ENCODE data around the gene NUP37.
"Not testable (repeated sequence)": the region's sequence is repeated elsewhere in the genome, so short reads cannot be mapped to it uniquely, and the experiment has no call there.

NUP37 gene, protein sequence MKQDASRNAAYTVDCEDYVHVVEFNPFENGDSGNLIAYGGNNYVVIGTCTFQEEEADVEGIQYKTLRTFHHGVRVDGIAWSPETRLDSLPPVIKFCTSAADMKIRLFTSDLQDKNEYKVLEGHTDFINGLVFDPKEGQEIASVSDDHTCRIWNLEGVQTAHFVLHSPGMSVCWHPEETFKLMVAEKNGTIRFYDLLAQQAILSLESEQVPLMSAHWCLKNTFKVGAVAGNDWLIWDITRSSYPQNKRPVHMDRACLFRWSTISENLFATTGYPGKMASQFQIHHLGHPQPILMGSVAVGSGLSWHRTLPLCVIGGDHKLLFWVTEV

DNA sequence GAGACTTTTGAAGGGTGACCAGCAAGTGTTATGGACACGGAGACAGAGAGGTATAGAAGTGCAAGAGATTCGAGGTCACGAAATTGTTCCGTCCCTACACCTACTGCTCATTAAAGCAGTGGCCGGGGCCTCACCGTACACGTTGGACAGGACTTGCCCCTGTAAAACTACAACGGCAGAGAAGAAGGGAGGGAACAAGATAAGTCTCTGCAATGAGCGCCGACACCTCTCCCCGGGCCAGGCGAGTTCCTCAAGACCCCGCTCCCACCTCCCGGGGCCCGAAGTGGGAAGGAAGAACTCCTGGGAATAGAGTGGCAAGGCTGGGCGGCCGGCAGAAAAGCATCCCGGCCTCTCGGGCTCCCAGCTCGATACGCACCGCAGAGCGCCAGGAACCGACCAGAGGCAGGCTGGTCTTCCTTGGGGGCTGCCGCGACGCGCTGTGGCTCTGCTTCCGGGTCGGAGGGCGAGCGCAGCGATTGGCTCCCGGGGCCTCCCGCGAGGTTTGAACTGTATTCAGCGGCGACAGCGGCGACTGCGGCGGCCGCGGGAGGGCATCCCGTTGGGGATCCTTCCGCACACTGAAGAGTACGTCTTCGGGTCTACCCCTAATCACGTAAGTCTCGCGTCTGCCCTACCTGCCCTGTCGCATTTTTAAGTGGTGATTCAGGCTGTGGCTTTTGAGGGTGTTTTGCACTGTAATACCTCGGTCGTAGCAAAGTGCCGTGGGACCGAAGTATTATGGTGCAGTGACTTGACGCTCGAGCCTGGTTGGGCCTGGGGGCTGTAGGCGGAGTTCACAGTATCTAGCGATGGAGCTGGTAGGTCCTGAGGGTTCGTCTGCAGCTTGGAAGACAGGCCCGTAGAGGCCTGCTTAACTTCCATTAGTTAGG lies at the start of gene NUP37, which contains the start of gene PARPBP:
Gene NUP37, minus strand, starts transcription at position 441 of the 890 bp plus-strand sequence. CDS start 1,596 bp downstream, outside the sequence.
Gene PARPBP, plus strand, starts transcription at position 510 of the 890 bp plus-strand sequence. CDS start 3,706 bp downstream, outside the sequence.
- peak; percentile 78 for DNase-seq

DNA sequence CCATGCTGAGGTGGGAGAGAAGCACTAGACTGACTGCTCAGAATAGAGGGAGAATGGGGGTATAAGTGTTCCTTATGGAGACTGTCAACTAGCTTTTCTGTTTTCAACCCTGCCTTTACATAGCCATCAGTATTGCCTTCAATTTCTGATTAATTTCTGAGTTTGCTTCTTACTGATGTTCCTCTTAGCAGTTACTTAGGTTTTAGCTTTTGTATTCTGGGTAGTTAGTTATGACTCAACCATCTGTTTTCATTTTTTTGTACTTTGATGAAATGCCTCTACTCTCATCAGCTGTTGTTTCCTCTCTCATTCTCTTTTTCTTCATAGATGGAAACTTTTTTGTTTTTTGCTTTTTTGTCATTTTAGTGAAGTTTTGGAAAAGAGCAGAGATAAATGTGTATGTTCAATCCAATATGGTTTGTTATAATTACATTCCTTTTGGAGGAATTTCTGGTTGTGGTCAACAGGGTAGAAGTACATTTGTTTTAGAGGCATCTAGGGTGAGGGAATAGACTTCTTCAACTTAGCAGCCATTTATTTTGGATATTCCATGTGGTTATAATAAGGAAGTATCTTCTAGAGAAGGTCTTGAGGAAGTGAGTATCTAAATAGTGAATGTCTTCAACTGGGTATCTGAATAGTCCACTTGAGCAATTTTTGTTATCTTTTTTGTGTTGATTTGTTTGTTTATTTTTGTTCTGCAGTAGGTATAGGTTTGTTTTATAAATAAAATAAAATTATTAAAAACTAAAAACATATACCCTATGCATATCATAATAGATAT lies 48.1 kb upstream of the NUP37 start:
- DNase-seq, result no peak

DNA sequence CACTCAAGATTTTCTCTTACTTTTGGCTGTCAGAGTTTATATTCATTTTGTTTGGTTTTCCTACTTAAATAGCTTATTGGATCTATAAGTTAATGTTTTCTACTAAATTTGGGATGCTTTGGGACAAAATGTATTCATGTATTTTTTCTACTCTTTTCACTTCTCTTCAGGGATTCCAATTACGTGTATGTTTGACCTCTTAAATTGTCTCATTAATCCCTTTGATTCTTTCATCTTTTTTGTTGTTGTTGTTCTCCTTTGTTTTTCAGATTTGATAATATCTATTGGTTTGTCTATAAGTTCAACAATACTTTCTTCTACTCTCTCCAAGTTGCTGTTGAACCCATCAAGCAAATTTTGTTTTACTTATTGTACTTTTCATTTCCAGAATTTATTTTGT lies 43.5 kb upstream of the NUP37 start:
- no peak for DNase-seq

DNA sequence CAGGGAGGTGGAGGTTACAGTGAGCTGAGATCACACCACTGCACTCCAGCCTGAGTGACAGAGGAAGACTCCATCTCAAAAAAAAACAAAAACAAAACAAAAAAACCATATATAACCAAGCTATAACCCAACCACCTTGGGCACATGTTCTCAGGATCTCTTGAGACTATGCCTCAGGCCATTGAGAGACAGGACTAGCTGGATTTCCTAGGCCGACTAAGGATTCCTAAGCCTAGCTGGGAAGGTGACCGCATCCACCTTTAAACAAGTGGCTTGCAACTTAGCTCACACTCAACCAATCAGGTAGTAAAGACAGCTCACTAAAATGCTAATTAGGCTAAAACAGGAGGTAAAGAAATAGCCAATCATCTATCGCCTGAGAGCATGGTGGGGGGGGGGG lies 35.3 kb upstream of the NUP37 start:
- not testable (repeated sequence) for DNase-seq

DNA sequence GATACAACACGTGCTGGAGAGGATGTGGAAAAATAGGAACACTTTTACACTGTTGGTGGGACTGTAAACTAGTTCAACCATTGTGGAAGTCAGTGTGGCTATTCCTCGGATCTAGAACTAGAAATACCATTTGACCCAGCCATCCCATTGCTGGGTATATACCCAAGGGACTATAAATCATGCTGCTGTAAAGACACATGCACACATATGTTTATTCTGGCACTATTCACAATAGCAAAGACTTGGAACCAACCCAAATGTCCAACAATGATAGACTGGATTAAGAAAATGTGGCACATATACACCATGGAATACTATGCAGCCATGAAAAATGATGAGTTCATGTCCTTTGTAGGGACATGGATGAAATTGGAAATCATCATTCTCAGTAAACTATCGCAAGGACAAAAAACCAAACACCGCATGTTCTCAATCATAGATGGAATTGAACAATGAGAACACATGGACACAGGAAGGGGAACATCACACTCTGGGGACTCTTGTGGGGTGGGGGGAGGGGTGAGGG lies 27.2 kb upstream of the NUP37 start:
- not testable (repeated sequence) for DNase-seq

DNA sequence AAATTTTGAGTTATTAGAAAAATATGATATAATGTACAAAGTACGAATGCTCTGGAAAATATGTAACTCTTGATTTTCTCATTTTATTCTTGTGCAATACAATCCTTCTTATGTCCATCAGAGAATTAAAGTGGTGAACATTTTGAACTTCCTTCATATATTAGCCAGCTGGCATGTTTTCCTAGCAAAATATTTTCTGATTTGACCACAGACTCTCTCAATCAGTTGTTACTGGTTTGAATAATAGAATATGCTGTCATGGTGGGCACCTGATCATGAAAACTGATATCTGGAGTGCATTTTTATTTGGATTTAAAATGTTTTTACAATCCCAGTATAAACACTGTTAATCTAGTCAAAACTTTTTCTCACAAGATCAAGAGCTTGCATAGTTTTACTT lies 24.3 kb upstream of the NUP37 start:
- DNase-seq, result no peak

DNA sequence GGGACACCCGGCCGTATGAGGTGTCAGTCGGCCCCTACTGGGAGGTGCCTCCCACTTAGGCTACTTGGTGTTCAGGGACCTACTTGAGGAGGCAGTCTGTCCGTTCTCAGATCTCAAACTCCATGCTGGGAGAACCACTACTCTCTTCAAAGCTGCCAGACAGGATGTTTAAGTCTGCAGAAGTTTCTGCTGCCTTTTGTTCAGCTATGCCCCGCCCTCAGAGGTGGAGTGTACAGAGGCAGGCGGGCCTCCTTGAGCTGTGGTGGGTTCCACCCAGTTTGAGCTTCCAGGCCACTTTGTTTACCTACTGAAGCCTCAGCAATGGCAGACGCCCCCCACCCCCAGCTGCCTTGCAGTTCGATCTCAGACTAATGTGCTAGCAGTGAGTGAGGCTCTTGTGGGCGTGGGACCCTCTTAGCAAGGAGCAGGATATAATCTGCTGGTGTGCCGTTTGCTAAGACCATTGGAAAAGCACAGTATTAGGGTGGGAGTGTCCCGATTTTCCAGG lies 23.0 kb upstream of the NUP37 start:
- DNase-seq, result not testable (repeated sequence)

DNA sequence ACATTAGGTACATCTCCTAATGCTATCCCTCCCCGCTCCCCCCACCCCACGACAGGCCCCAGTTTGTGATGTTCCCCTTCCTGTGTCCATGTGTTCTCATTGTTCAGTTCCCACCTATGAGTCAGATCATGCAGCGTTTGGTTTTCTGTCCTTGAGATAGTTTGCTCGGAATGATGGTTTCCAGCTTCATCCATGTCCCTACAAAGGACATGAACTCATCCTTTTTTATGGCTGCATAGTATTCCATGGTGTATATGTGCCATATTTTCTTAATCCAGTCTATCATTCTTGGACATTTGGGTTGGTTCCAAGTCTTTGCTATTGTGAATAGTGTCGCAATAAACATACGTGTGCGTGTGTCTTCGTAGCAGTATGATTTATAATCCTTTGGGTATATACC lies 17.7 kb upstream of the NUP37 start:
- DNase-seq, result not testable (repeated sequence)

DNA sequence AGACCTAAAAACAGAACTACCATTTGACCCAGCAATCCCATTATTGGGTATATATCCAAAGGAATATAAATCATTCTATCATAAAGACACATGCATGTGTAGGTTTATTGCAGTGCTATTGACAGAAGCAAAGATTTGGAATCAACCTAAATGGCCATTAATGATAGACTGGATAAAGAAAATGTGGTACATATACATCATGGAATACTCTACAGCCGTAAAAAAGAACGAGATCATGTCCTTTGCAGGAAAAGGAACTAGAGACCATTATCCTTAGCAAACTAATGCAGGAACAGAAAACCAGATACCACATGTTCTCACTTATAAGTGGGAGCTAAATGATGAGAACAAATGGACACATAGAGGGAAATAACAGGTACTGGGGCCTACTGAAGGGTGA lies 11.5 kb upstream of the NUP37 start:
- DNase-seq, result not testable (repeated sequence)

DNA sequence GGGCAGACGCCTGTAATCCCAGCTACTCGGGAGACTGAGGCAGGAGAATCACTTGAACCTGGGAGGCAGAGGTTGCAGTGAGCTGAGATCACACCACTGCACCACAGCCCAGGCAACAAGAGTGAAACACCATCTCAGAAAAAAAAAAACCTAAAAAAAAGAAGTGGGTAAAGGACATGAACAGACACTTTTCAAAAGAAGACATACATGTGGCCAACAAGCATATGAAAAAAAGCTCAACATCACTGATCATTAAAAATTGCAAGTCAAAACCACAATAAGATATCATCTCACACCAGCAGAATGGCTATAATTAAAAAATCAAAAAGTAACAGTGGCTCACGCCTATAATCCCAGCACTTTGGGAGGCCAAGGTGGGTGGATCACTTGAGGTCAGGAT lies 10.8 kb upstream of the NUP37 start:
- DNase-seq, result not testable (repeated sequence)

DNA sequence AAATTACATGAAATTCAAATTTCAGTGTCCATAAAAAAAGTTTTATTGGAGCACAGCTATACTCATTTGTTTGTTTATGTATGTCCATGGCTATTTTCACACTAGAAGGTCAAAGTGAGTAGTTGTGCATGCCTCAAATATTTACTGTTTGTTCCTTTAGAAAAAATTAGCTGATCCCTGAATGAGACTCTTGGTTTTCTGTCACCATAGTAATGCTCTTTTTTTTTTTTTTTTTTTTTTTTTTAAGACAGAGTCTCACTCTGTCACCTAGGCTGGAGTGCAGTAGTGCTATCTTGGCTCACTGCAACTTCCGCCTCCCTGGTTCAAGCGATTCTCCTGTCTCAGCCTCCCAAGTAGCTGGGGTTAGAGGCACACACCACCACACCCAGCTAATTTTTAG lies 1.4 kb upstream of the NUP37 start:
- not testable (repeated sequence) for DNase-seq

DNA sequence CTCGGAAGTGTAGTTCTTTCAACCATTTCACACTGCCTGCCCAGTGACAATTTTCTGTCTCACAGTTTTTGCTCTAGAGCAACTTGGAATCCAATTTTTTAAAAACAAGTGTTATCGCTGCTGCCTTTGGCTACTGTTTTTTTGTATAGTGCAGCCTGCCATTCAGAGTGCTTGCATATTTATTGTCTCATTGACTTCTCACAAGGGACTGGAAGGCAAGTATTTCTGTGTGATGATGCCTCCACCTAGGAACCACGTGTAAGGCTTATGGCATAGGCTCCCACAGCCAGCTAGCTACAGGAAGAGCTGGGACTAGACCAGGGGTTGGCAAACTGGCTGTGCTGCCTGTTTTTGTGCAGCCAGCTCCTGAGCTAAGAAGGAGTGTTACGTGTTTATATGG lies 972 bp upstream of the NUP37 start:
- peak; percentile 39 for DNase-seq

DNA sequence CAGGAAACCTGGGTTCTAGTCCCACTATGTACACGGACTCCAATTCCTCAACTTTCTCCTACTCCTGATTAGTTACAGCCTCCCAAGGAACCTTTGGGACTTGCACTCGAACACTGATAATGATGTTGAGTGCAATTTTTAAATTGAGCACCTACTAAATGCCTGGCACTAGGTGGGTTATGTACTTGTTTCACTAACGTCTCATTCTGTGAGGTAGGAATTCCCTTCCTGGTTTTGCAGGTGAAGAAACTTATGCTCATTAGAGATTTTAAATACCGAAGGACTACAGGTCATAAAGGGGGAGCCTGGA lies 605 bp upstream of the NUP37 start:
- DNase-seq, result no peak

DNA sequence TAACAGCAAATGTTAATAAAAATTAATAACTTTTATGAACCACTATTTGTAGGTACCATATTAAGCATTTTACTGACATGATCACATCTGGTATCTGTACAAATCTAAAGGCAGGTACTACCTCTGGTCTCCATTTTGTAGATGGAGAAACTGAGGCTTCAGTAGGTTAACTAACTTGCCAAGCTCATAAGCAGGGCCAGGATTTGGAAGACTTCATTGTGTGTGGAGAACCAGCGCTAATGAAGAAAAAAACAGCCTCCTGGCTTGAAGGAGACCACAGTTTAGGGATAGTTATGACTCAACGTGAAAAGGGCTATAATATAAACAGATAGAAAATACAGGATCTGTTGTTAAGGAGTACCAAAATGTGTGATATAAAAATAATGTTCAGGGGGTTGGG lies 1.0 kb downstream of the NUP37 start:
- no peak for DNase-seq

DNA sequence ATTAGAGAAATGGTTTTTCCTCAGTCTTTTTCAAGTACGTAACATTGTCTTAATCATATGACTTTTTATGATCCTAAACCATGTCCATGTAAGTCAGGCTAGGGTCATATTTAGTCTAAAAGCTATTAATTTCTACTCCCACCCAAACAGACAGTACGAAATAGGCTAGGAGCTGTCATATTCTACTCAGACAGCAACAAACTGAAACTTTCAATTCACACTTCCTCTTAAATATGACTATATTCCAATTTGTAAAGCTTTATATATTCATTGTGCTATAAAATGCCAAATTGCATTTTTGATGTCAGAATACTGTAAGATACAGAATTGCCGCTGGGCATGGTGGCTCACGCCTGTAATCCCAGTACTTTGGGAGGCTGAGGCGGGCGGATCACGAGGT lies 3.5 kb downstream of the NUP37 start:
- DNase-seq, result no peak

DNA sequence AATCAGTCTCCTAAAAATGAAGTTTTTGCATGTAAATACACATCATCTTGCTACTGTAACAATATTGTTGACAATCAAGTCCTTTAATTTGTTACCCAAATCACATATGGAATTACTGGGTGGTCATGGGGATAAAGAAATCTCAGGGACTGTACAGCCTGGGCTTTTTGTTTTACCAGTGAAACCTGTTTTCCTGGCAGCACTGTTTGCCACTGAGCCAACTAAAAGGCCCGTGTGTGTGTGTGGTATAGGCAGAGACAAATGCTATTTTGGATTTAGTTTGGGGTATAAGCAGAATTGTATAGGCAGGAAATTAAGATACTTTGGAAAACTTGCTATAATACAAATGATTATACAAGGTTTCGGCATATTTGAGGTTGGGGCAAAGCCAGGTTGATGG lies 5.7 kb downstream of the NUP37 start:
- DNase-seq, result no peak

DNA sequence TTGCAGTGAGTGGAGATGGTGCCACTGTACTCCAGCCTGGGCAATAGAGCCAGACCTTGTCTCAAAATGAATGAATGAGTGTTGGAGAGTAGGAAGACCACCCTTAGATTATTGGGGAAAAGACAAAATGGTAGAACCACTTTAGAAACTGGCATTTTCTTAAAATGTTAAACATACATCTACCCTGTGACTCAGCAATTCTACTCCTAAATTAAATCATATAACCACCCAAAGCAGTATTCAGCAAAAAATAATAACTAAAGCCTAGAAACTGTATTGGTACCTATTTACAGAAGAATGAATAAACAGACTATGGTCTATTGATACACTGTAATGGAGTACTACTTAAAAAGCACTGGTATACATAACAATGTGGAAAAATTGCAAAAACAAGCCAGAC lies 9.1 kb downstream of the NUP37 start:
- no peak for DNase-seq

DNA sequence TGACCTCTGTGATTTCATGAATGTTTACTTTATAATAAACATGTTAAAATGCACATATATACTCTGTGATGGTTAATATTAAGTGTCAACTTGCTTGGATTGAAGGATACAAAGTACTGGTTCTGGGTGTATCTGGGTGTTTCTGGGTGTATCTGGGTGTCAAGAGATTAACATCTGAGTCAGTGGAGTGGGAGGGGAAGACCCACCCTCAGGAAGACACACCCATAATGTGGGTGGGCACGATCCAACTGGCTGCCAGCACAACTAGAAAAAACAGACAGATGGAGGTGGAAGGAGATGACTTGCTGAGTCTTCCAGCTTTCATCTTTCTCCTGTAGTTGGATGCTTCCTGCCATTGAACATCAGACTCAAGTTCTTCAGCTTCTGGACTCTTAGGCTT lies 11.9 kb downstream of the NUP37 start:
- no peak for DNase-seq

DNA sequence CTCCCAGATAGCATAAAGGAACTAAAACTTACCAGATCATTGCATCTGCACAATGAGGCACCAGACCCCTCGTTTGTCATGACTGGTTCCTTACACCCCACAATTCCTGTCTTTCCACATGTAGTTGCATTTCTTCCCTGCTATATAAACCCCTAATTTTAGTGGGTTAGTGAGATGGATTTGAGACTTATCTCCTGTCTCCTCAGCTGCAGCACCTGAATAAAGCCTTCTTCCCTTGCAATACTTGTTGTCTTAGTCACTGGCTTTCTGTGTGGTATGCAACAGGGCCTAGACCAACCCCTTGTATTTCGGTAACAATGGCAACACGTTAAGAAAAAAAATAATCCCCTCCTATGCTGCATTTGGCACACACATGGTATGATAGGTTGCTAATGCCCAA lies 13.0 kb downstream of the NUP37 start:
- DNase-seq, result no peak

DNA sequence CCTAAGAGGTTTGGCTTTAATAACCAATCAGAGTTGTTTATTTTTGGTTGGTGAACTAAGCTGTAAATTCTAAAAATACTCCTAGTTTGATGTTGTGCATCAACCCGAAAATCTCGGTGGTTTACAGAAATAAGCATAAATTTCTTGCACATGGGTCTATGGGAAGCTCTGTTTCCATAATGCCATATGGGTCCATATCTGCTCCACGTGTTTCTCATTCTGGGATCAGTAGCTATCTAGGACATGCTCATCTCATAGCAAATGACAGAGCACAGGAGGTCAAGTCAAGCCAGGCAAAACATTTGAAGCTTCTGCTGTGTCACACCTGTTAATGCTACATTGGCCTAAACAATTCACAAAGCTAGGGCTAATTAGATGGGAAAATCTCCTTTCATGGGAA lies 23.1 kb downstream of the NUP37 start:
- DNase-seq, result no peak

DNA sequence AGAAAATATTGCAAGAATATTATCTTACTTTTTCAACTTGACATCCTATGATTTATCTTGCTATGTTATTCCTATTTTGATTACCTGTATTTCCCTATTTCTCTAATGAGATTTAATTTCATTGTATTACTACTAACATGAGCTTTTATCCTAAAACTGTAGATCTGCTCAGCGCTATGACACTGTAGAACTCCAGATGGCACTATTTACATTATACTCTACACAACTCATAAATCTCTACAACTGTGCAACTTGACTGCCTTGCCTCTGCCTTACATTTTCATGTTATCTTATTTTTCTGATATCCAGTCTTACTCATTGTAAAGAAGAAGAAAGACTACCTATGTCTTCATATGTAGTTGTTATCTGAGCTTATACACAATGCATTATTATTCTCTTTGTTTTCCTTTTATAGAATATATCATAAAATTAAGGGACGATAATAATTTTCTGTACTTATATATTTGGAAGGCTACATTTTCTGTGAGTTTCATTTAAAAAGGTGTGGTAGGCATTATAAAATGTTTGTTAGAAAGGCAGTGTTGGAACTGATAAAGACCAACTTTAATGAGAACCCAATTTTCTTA lies 24.1 kb downstream of the NUP37 start:
- no peak for DNase-seq

DNA sequence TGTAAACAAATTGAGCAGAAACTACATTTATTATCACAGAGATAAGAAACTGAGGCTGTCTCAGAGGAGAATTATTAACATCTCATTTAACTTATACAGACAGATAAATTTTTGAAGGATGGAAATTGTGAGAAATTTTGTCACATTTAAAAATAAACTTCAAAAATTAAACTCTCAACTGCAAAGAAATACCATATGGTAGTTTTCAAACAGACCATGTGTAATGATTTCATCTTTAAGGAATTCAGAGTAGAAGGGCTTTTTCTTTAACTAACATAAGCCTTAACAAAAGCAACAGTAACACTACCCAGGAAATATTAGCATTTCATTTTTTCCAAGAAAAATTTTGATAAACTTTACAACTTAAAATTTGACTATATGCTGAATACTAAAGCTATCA lies 26.6 kb downstream of the NUP37 start:
- no peak for DNase-seq
